GM19438 (cell line): ENCODE measurements around the gene DIDO1.
"Not testable (repeated sequence)": the region's sequence is repeated elsewhere in the genome, so short reads cannot be mapped to it uniquely, and the experiment has no call there.

Experiments
- ATAC-seq: cut with Tn5 transposase; IDR thresholded peaks from one replicate; pipeline ENCODE4 v1.9.1; 2021; ENCODE audit warnings: low read depth; ENCODE audit not compliant: unreplicated experiment

DIDO1 gene

GRCh38 chr20:62882426-62882825, 43.9 kb downstream of the DIDO1 start:
- no peak for ATAC-seq

GRCh38 chr20:62881662-62882395, 44.5 kb downstream of the DIDO1 start:
- ATAC-seq, result no peak

GRCh38 chr20:62880935-62881661, 45.2 kb downstream of the DIDO1 start:
- ATAC-seq, result no peak

GRCh38 chr20:62880147-62880934, 46.0 kb downstream of the DIDO1 start:
- ATAC-seq, result no peak

- ATAC-seq, result no peak
These were observed 46.8 kb downstream of the DIDO1 start for GRCh38 chr20:62879275-62880146.

- no peak for ATAC-seq
These were observed 47.9 kb downstream of the DIDO1 start for GRCh38 chr20:62878244-62879038.

- ATAC-seq, result no peak
These were observed 49.1 kb downstream of the DIDO1 start for GRCh38 chr20:62876902-62877816.

- no peak for ATAC-seq
These were observed 49.8 kb downstream of the DIDO1 start for GRCh38 chr20:62876501-62876901.

GRCh38 chr20:62875419-62876361, 50.6 kb downstream of the DIDO1 start:
- no peak for ATAC-seq

- no peak for ATAC-seq
These were observed 51.4 kb downstream of the DIDO1 start for GRCh38 chr20:62874964-62875344.

GRCh38 chr20:62873681-62874031, 52.6 kb downstream of the DIDO1 start:
- not testable (repeated sequence) for ATAC-seq

- ATAC-seq, result no peak
These were observed 53.0 kb downstream of the DIDO1 start for GRCh38 chr20:62873280-62873679.

- no peak for ATAC-seq
These were observed 53.4 kb downstream of the DIDO1 start for GRCh38 chr20:62872862-62873261.

- no peak for ATAC-seq
These were observed 54.0 kb downstream of the DIDO1 start for GRCh38 chr20:62872184-62872847.

GRCh38 chr20:62864207-62864606, 62.1 kb downstream of the DIDO1 start:
- no peak for ATAC-seq

- ATAC-seq, result no peak
These were observed 64.5 kb downstream of the DIDO1 start, which contains the start of gene TCFL5 for GRCh38 chr20:62861726-62862336. TCFL5 (minus strand) TSS chr20:62861822; CDS start chr20:62861670, 152 bp downstream.
